ENCODE results near the gene XKR7. TPM values are rescaled to one million over a fixed set of nuclear protein-coding genes. Genes with fewer than 3 reads are reported as not detected.
A peak's percentile ranks its signal among the peaks of the same experiment; 100 is the strongest.

Gene XKR7
- total and polyA plus RNA-seq, 9 donors = 0.04 to 0.21 (median 0.07) TPM

GRCh38 chr20:31975874-31976273, 7.9 kb downstream of the XKR7 start:
- Histone ChIP-seq H3K27ac (ENCODE audit: low read length) (no peak overlapping the region), H3K27me3 (ENCODE audit: control insufficient read depth, insufficient read depth, low read length) (peaks cover 6% of the 10 kb centered on the region), H3K4me1 (ENCODE audit: control insufficient read depth, insufficient read depth, low read length) (no peaks in the 10 kb centered on the region), H3K36me3 (ENCODE audit: control insufficient read depth, insufficient read depth, low read length) (no peaks in the 10 kb centered on the region), H3K9me3 (replicated peaks; ENCODE audit: control insufficient read depth, low read depth, low read length) (no peaks in the 10 kb centered on the region), H3K4me3 (ENCODE audit: low read length) (no peak overlapping the region)
- WGBS (ENCODE audit: insufficient coverage) = no CpG with 5 or more reads among the region's 2 CpGs
- DNase-seq = no peak

DNA sequence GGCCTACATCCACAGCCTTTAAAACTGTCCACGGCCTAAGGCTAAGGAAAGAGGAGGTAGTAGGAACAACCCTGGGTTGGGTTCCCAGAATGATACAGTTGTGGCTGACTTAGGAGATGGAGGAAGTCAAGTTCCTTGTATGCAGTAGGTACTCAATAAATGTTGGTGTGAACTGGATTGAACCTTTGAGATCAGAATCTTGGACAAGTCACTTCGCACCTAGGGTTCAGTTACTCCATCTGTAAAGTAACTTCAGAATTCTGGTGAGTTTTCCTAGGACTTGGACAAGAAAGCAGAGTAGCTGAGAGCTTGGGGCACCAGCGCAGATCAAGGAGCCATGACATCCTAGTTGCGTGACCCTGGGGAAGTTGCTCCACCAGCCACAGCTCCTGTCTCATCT, 9.1 kb downstream of the XKR7 start:
- H3K27ac ChIP-seq (ENCODE audit: low read length) = no peak overlapping the region
- WGBS (ENCODE audit: insufficient coverage) = 82% methylated on average over 3 of the region's 4 CpGs
- no peaks in the 10 kb centered on the region for H3K36me3 ChIP-seq (ENCODE audit: control insufficient read depth, insufficient read depth, low read length)
- H3K4me3 ChIP-seq (ENCODE audit: low read length) = no peak overlapping the region
- H3K27me3 ChIP-seq (ENCODE audit: control insufficient read depth, insufficient read depth, low read length) = peaks cover 6% of the 10 kb centered on the region
- no peaks in the 10 kb centered on the region for H3K9me3 ChIP-seq (replicated peaks; ENCODE audit: control insufficient read depth, low read depth, low read length)
- no peak for DNase-seq
- H3K4me1 ChIP-seq (ENCODE audit: control insufficient read depth, insufficient read depth, low read length) = no peaks in the 10 kb centered on the region

DNA sequence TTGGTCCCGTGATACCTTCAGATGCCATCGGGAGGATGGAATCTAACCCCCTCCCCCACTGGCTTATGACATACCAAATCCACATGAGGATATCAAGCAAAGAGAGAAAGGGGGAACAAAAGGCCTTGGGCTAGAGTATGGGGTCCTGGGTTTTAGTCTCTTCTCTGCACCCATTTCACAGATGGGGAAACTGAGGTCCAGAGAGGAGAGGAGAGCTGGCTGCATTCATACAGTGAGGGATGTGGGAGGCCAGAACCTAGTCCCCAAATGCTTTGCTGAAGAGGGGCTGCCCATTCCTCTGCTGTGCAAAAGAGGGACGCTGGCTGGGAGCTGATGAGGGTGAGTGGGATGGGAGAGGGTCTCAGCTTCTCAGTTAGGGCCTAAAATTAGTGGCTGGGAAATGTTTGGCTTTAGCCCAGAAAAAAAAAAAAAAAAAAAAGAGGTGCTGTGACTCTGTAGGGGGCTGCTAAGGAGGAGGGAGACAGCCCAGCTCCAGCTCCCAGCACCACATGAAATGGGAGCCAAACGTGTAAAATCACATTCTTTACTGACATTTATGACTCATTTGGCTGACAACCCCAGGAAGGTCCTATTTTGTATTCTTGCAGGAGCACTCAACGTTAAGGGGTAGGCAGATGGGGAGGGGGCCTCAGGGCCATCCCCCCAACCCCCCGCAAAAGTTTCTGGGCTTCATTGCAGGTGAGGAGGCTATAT, 11.9 kb downstream of the XKR7 start:
- Histone ChIP-seq H3K27ac (ENCODE audit: low read length) (no peak overlapping the region), H3K27me3 (ENCODE audit: control insufficient read depth, insufficient read depth, low read length) (peaks cover 4% of the 10 kb centered on the region), H3K36me3 (ENCODE audit: control insufficient read depth, insufficient read depth, low read length) (no peaks in the 10 kb centered on the region), H3K9me3 (replicated peaks; ENCODE audit: control insufficient read depth, low read depth, low read length) (no peaks in the 10 kb centered on the region), H3K4me3 (ENCODE audit: low read length) (no peak overlapping the region), H3K4me1 (ENCODE audit: control insufficient read depth, insufficient read depth, low read length) (no peaks in the 10 kb centered on the region)
- no peak for DNase-seq
- 17% methylated on average over 2 of the region's 6 CpGs for WGBS (ENCODE audit: insufficient coverage)

GRCh38 chr20:31981784-31982183, 13.8 kb downstream of the XKR7 start:
- DNase-seq = no peak
- Histone ChIP-seq H3K9me3 (replicated peaks; ENCODE audit: control insufficient read depth, low read depth, low read length) (no peaks in the 10 kb centered on the region), H3K4me3 (ENCODE audit: low read length) (no peak overlapping the region), H3K4me1 (ENCODE audit: control insufficient read depth, insufficient read depth, low read length) (no peaks in the 10 kb centered on the region), H3K36me3 (ENCODE audit: control insufficient read depth, insufficient read depth, low read length) (no peaks in the 10 kb centered on the region), H3K27me3 (ENCODE audit: control insufficient read depth, insufficient read depth, low read length) (peaks cover 3% of the 10 kb centered on the region), H3K27ac (ENCODE audit: low read length) (no peak overlapping the region)
- WGBS (ENCODE audit: insufficient coverage) = 65% methylated on average over 2 of the region's 2 CpGs

DNA sequence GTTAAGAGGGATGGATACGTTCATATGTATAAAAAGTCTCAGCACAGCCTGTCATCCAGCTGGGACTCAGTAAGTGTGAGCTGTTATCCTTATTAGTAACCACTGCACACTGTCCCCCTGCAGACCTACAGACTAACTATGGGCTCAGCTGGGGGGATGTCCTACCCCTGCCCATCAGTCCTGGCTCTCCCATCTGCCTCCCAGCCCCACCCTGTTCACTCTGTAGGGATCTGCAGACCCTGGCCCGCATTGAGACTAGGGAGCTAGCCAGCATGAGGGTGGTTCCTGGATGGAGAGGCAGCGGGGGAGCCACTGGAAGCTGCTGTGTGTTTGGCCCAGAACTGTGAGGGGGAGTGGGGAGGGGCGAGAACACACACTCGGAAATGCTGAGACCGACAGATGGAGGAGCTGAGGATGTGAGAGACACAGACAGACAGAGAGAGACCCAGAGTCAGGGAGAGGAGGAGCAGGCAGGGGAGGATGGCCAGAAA, 17.1 kb downstream of the XKR7 start:
- 11% methylated on average over 5 of the region's 6 CpGs for WGBS (ENCODE audit: insufficient coverage)

DNA sequence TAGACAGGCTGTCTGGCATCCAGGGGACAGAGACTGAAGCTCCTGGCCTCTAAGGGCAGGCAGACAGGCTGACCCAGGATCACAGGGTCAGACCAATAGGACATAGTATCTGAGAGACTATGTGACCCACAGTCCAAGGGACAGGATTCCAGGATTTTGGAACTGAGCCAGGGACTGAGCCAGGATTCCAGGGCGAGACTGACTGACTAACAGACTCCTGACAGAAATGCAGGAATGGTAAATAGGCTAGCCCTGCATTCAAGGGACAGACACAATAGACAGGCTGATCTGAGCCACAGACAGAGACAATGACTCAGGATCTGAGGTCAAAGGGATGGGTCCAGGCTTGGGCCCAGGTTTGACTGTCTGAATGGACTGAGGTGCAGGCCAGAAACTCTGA, 19.8 kb downstream of the XKR7 start:
- 40% methylated on average over 1 of the region's 1 CpG for WGBS (ENCODE audit: insufficient coverage)
- H3K27me3 ChIP-seq (ENCODE audit: control insufficient read depth, insufficient read depth, low read length) = no peaks in the 10 kb centered on the region

More for the DNA sequence above, 17.1 kb downstream of the XKR7 start:
- H3K9me3 ChIP-seq (replicated peaks; ENCODE audit: control insufficient read depth, low read depth, low read length) = no peaks in the 10 kb centered on the region
- H3K27me3 ChIP-seq (ENCODE audit: control insufficient read depth, insufficient read depth, low read length) = peaks cover 3% of the 10 kb centered on the region
- H3K27ac ChIP-seq (ENCODE audit: low read length) = no peak overlapping the region
- no peak overlapping the region for H3K4me3 ChIP-seq (ENCODE audit: low read length)
- DNase-seq = peak; percentile 15
- no peaks in the 10 kb centered on the region for H3K4me1 ChIP-seq (ENCODE audit: control insufficient read depth, insufficient read depth, low read length)
- H3K36me3 ChIP-seq (ENCODE audit: control insufficient read depth, insufficient read depth, low read length) = no peaks in the 10 kb centered on the region

DNA sequence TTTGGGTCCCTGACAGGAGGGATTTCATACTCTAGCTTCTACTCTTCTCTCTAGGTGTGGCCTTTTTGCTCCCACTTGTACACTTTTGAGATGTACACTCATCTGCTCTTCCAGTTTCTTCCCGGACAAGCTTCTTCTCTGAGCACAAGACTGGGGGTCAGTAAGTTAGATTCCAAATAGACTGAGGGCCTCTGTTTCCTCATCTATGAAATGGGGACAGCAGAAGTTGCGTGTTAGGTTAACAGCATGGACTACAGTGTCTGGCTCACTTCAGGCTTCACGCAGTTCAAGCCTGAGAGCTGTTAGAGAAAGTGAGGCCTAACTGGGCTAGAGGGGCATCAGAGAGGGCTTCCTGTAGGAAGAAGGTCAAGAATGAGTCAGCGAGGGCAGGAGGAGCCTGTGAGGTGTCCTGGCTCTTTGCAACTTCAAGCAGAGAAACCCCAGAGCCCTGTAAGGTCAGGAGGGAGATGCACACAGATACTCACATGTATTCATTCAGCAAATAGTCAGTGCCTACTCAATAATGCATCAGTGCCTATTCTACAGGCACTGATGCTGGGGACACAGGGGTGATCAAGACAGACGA, 20.6 kb downstream of the XKR7 start:
- Histone ChIP-seq H3K27me3 (ENCODE audit: control insufficient read depth, insufficient read depth, low read length) (peaks cover 4% of the 10 kb centered on the region), H3K4me3 (ENCODE audit: low read length) (no peak overlapping the region), H3K36me3 (ENCODE audit: control insufficient read depth, insufficient read depth, low read length) (no peaks in the 10 kb centered on the region), H3K27ac (ENCODE audit: low read length) (no peak overlapping the region), H3K9me3 (replicated peaks; ENCODE audit: control insufficient read depth, low read depth, low read length) (no peaks in the 10 kb centered on the region), H3K4me1 (ENCODE audit: control insufficient read depth, insufficient read depth, low read length) (no peaks in the 10 kb centered on the region)
- no peak for DNase-seq
- 87% methylated on average over 3 of the region's 5 CpGs for WGBS (ENCODE audit: insufficient coverage)

More for the DNA sequence above, 19.8 kb downstream of the XKR7 start:
- no peaks in the 10 kb centered on the region for H3K36me3 ChIP-seq (ENCODE audit: control insufficient read depth, insufficient read depth, low read length)
- DNase-seq = no peak
- no peaks in the 10 kb centered on the region for H3K9me3 ChIP-seq (replicated peaks; ENCODE audit: control insufficient read depth, low read depth, low read length)
- H3K4me3 ChIP-seq (ENCODE audit: low read length) = no peak overlapping the region
- H3K4me1 ChIP-seq (ENCODE audit: control insufficient read depth, insufficient read depth, low read length) = no peaks in the 10 kb centered on the region
- no peak overlapping the region for H3K27ac ChIP-seq (ENCODE audit: low read length)

DNA sequence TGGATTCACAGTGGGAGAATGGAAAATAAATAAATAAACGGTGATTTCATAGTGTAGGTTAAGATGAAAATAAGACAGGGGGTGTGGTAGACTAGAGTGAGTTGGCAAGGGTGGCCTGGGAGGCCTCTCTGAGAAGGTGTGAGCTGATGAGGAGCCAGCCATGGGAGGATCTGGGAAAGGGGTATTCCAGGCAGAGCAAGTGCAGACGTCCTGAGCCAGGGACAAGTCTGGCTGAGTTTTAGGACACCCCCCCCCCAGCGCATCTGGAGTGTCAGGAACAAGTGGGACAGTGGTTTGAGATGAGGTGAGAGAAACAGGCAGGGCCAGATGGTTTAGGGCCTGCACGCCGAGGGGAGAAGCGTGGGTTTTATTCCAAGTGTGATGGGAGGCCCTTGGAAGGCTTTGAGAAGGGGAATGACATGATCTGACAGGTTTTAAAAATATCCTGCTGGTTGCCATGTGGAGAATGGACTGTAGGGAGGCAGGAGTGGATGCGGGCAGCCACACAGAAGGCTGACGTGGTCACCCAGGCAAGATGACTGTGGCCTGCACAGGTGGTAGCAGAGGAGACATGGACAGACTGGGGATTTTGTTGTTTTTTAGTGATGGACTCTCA, 21.2 kb downstream of the XKR7 start:
- no peak for DNase-seq
- H3K4me3 ChIP-seq (ENCODE audit: low read length) = no peak overlapping the region
- H3K4me1 ChIP-seq (ENCODE audit: control insufficient read depth, insufficient read depth, low read length) = no peaks in the 10 kb centered on the region
- no peaks in the 10 kb centered on the region for H3K36me3 ChIP-seq (ENCODE audit: control insufficient read depth, insufficient read depth, low read length)
- no peaks in the 10 kb centered on the region for H3K9me3 ChIP-seq (replicated peaks; ENCODE audit: control insufficient read depth, low read depth, low read length)
- H3K27me3 ChIP-seq (ENCODE audit: control insufficient read depth, insufficient read depth, low read length) = peaks cover 10% of the 10 kb centered on the region
- 31% methylated on average over 7 of the region's 8 CpGs for WGBS (ENCODE audit: insufficient coverage)
- no peak overlapping the region for H3K27ac ChIP-seq (ENCODE audit: low read length)

GRCh38 chr20:31990641-31991338, 22.8 kb downstream of the XKR7 start:
- H3K27me3 ChIP-seq (ENCODE audit: control insufficient read depth, insufficient read depth, low read length) = peaks cover 27% of the 10 kb centered on the region
- no peak overlapping the region for H3K27ac ChIP-seq (ENCODE audit: low read length)
- WGBS (ENCODE audit: insufficient coverage) = 80% methylated on average over 1 of the region's 6 CpGs

GRCh38 chr20:31991339-31991705, 23.4 kb downstream of the XKR7 start:
- peaks cover 29% of the 10 kb centered on the region for H3K27me3 ChIP-seq (ENCODE audit: control insufficient read depth, insufficient read depth, low read length)
- H3K4me3 ChIP-seq (ENCODE audit: low read length) = no peak overlapping the region
- no CpG with 5 or more reads among the region's 1 CpG for WGBS (ENCODE audit: insufficient coverage)
- no peak for DNase-seq
- no peaks in the 10 kb centered on the region for H3K4me1 ChIP-seq (ENCODE audit: control insufficient read depth, insufficient read depth, low read length)
- H3K9me3 ChIP-seq (replicated peaks; ENCODE audit: control insufficient read depth, low read depth, low read length) = no peaks in the 10 kb centered on the region
- no peak overlapping the region for H3K27ac ChIP-seq (ENCODE audit: low read length)
- no peaks in the 10 kb centered on the region for H3K36me3 ChIP-seq (ENCODE audit: control insufficient read depth, insufficient read depth, low read length)

More at GRCh38 chr20:31990641-31991338, 22.8 kb downstream of the XKR7 start:
- no peaks in the 10 kb centered on the region for H3K9me3 ChIP-seq (replicated peaks; ENCODE audit: control insufficient read depth, low read depth, low read length)
- no peaks in the 10 kb centered on the region for H3K36me3 ChIP-seq (ENCODE audit: control insufficient read depth, insufficient read depth, low read length)
- no peak for DNase-seq
- no peak overlapping the region for H3K4me3 ChIP-seq (ENCODE audit: low read length)
- H3K4me1 ChIP-seq (ENCODE audit: control insufficient read depth, insufficient read depth, low read length) = no peaks in the 10 kb centered on the region

Data from muscle of leg (tissue), 11 donors.